HG03060 (cell line): ENCODE data around the gene CA10.

Experiments
- ATAC-seq: cut with Tn5 transposase; IDR thresholded peaks from one replicate; pipeline ENCODE4 v1.9.1; 2021; ENCODE audit warnings: low read depth, moderate number of reproducible peaks; ENCODE audit not compliant: unreplicated experiment

The CA10 gene

GRCh38 chr17:51700011-51700760 is 458.3 kb downstream of the CA10 start:
- no peak for ATAC-seq

- no peak for ATAC-seq
Measured at GRCh38 chr17:51699303-51699702, 459.2 kb downstream of the CA10 start.

- ATAC-seq = no peak
Measured at GRCh38 chr17:51692917-51693316, 465.6 kb downstream of the CA10 start.

GRCh38 chr17:51687887-51688286 is 470.6 kb downstream of the CA10 start:
- no peak for ATAC-seq

GRCh38 chr17:51685287-51685909 is 473.1 kb downstream of the CA10 start:
- no peak for ATAC-seq

GRCh38 chr17:51684214-51684613 is 474.3 kb downstream of the CA10 start:
- ATAC-seq = no peak

GRCh38 chr17:51683291-51683690 is 475.2 kb downstream of the CA10 start:
- ATAC-seq = no peak

- ATAC-seq = no peak
Measured at GRCh38 chr17:51682115-51682514, 476.4 kb downstream of the CA10 start.

- no peak for ATAC-seq
Measured at GRCh38 chr17:51677875-51678274, 480.6 kb downstream of the CA10 start.

- ATAC-seq = no peak
Measured at GRCh38 chr17:51676691-51677487, 481.6 kb downstream of the CA10 start.

- no peak for ATAC-seq
Measured at GRCh38 chr17:51674579-51675255, 483.8 kb downstream of the CA10 start.

- no peak for ATAC-seq
Measured at GRCh38 chr17:51673070-51673469, 485.4 kb downstream of the CA10 start.

GRCh38 chr17:51672065-51672464 is 486.4 kb downstream of the CA10 start:
- no peak for ATAC-seq

- ATAC-seq = no peak
Measured at GRCh38 chr17:51670899-51671298, 487.6 kb downstream of the CA10 start.

GRCh38 chr17:51668963-51669246 is 489.6 kb downstream of the CA10 start:
- no peak for ATAC-seq

GRCh38 chr17:51668155-51668962 is 490.2 kb downstream of the CA10 start:
- ATAC-seq = no peak

- no peak for ATAC-seq
Measured at GRCh38 chr17:51667706-51668083, 490.8 kb downstream of the CA10 start.

- ATAC-seq = no peak
Measured at GRCh38 chr17:51666971-51667705, 491.4 kb downstream of the CA10 start.

GRCh38 chr17:51662204-51663056 is 496.1 kb downstream of the CA10 start:
- no peak for ATAC-seq
